Aorta (tissue), 5 donors: Measurements from ENCODE around the gene ZFAND2A. TPM values are rescaled to one million over a fixed set of nuclear protein-coding genes. Genes with fewer than 3 reads are reported as not detected.
"Not testable (repeated sequence)": the region's sequence is repeated elsewhere in the genome, so short reads cannot be mapped to it uniquely, and the experiment has no call there.

ENCODE experiments used
- ATAC-seq: fragments of 200-7000 bp; cut with Tn5 transposase; one replicate; pipeline ENCODE4 v1.9.1; 2022; ENCODE audit warnings: moderate library complexity; ENCODE audit not compliant: low FRiP score
- DNase-seq, 2 donors: peaks; one replicate each; pipeline ENCODE4 v3.0.0-alpha.2; 2020
- H3K27ac ChIP-seq, 2 donors: one replicate each; pipeline ENCODE4 v1.5.1; 2013; ENCODE audit warnings: low read length in 2 of 2, mild to moderate bottlenecking in 2 of 2, moderate library complexity in 2 of 2, control low read depth in 1 of 2, inconsistent platforms in 1 of 2, low read depth in 1 of 2
- H3K27me3 ChIP-seq, 2 donors: one replicate each; pipeline ENCODE4 v1.6.1; 2013; ENCODE audit warnings: control low read depth in 1 of 2, low read length in 1 of 2, mild to moderate bottlenecking in 1 of 2, moderate library complexity in 1 of 2; ENCODE audit not compliant: insufficient read depth in 2 of 2, control insufficient read depth in 1 of 2
- H3K36me3 ChIP-seq, 2 donors: one replicate each; pipeline ENCODE4 v1.6.1; 2013; ENCODE audit warnings: control low read depth in 1 of 2, low read length in 1 of 2, mild to moderate bottlenecking in 1 of 2; ENCODE audit not compliant: insufficient read depth in 2 of 2, control insufficient read depth in 1 of 2
- H3K4me1 ChIP-seq, 2 donors: one replicate each; pipeline ENCODE4 v1.6.1; 2013; ENCODE audit warnings: low read length in 2 of 2, control low read depth in 1 of 2, mild to moderate bottlenecking in 1 of 2, moderate library complexity in 1 of 2; ENCODE audit not compliant: insufficient read depth in 2 of 2, control insufficient read depth in 1 of 2
- H3K4me3 ChIP-seq, 2 donors: one replicate each; pipeline ENCODE4 v1.5.1; 2013; ENCODE audit warnings: low read length in 2 of 2, control low read depth in 1 of 2, mild to moderate bottlenecking in 1 of 2
- H3K9me3 ChIP-seq: one replicate; pipeline ENCODE4 v1.6.1; 2013; ENCODE audit warnings: mild to moderate bottlenecking, low read length; ENCODE audit not compliant: control insufficient read depth
- WGBS, 2 donors: extraction: QIAGEN DNeasy Blood & Tissue Kit; methylation state at CpG; one replicate each; pipeline ENCODE4 v1.1.7; 2013; 5-methylcytosine and 5-hydroxymethylcytosine counted together
- intact Hi-C, 2 donors: fragments of 100-400 bp; cut with DNase I; formaldehyde crosslinking; loops; one replicate each; pipeline versions ENCODE4 v1.14.2 to v1.15.0; 2022
- polyA plus RNA-seq, 2 donors: library from polyadenylated mRNA; stranded (reverse); fragments of 200-250 nt; gene quantifications; one replicate each; pipeline ENCODE4 v1.2.3, GENCODE V29; 2013
- total RNA-seq, 2 donors: library from RNA; stranded (reverse); fragmentation: NEBNext Ultra II Directional; extraction: Animal tissue kit (Norgen Biotek cat#: 25700); gene quantifications; one replicate each; pipeline ENCODE4 v1.2.1, GENCODE V29; 2021
- donor health status: healthy with polysubstance abuse.
- donor health status: Bipolar disorder and iron deficiency.
- donor health status: DM: no; HTN: no; CAD: no.
- donor health status: DM: no; HTN: no; CAD: no.
- donor health status: DM: yes; HTN: yes; CAD: no.

The ZFAND2A gene
- total and polyA plus RNA-seq, 4 donors, result 18.8 to 64.6 (median 39.7) TPM

DNA sequence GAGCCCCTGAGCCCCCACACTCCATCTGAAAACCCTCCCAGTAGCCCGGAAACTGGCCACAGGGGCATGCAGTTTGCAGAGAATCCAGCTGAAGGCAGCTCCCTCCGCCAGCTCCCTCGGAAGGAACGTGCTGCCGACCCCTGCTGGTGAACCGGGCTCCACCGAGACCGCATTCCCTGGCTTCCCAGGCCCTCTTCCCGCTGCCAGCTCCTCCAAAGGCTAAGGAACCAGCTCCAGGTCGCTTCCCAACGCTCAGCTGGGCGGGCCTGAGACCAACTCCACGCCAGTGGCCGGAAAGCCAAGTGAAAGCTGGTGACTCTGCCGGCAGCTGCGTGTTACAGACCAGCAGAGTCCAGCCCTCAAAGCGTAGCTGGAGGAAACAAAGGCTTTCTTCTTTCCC, 36.3 kb downstream of the ZFAND2A start:
- H3K4me3 ChIP-seq, result no peak overlapping the region
- peak overlapping the region; percentile 31 to 91 for H3K27ac ChIP-seq
- DNase-seq (peak; percentile 94 to 97), ATAC-seq (peak; percentile 94)
- H3K27me3 ChIP-seq, result no peaks in the 10 kb centered on the region
- whole genome bisulfite sequencing, 2 donors, result 4 to 6% methylated on average over 17 of the region's 17 CpGs
- intact Hi-C loops, result loop anchor here (2.0 kb wide), 2 partner anchors 35 to 37 kb away; partner anchors contain the start of gene GPER1 (in 1 of the 2)
- H3K4me1 ChIP-seq, result no peaks in the 10 kb centered on the region
- H3K36me3 ChIP-seq, result no peaks in the 10 kb centered on the region
- H3K9me3 ChIP-seq, result no peaks in the 10 kb centered on the region

DNA sequence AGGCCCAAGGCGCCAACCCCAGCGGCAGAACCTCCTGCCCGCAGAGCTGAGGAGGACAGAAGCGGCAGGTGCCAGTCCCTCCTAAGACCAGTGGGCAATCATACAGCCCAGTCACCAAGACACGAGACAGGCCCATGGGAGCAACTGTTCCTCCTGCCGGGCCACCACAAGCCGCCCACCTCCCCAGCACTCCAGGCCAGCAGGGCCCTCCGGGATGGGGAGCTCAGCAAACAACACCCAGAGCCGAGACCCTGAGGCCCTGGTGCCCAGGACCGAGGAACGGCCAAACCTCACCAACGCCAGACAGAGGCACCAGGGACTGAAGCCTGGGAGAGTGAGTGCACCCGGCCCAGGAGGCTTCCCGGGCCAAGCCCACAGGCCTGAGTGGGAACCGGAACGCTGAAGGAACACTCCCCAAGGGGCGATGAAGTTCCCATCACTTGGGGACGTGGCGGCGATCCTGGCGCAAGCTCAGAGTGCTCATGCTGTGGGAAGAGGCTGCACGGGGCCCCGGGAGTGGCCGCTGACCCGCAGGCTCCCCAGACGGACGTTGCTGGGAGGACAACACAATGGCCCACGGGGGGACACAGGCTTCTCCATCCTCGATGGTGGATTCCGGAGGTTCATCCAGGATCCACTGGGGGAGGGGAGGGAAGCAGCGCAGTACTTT, 37.0 kb downstream of the ZFAND2A start:
- ATAC-seq (peak; percentile 27), DNase-seq (peak; percentile 45 to 73)
- WGBS, 2 donors, result 75 to 79% methylated on average over 31 of the region's 31 CpGs

DNA sequence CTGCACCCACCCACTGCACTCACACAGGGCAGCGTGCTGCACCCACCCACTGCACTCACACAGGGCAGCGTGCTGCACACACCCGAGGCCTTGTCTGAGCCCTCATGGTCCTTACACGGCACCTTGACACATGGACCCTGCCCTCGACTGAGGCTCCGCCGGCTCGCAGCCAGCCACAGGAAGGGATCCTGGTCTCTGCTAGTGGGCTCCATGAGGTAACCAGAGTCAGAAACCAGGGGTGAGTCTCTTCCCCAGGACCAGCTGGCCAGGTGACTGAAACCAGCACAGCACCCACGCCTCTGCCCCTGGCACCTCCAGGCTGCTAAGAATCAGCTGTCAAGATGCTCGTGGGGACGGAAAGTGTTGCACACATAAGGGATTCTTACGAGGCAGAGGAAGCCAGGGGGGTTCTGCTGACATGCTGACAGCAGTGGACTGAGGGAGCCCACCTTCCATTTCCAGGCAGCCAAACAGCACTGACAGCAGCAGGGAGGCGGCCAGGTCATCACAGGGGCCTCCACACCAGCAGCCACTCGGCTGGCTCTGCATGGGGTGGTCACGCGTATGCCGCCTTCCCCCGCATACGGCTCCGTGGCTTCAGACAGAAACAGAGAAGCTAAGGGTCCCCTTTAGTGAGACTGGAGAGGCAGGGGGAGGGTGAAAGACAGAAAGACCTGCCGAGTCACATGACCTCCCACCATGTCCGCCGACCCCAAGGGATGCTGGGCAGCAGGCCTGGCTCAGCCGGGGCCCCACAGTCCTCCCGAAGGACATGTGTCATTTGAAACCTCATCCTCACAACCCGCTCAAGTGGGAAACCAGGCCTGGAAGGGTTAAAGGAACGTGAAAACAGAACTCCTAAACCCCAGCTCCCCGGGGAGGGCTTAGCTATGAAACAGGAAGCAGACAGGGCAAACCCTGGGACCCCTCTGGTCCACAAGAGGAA, 37.8 kb downstream of the ZFAND2A start:
- no peak for ATAC-seq
- peak in 1 of 2 donors; percentile 65 for DNase-seq
- no peak overlapping the region for H3K27ac ChIP-seq
- no peaks in the 10 kb centered on the region for H3K4me1 ChIP-seq
- intact Hi-C loops, result loop anchor here (2.0 kb wide), 2 partner anchors 33 to 35 kb away; partner anchors contain the start of gene GPER1 (in 1 of the 2)
- no peak overlapping the region for H3K4me3 ChIP-seq
- H3K27me3 ChIP-seq, result no peaks in the 10 kb centered on the region
- no peaks in the 10 kb centered on the region for H3K9me3 ChIP-seq
- H3K36me3 ChIP-seq, result no peaks in the 10 kb centered on the region
- WGBS, 2 donors, result 87 to 88% methylated on average over 28 of the region's 28 CpGs

More for the DNA sequence above, 37.0 kb downstream of the ZFAND2A start:
- Histone ChIP-seq H3K4me3 (no peak overlapping the region), H3K9me3 (no peaks in the 10 kb centered on the region), H3K27me3 (no peaks in the 10 kb centered on the region), H3K27ac (no peak overlapping the region), H3K4me1 (no peaks in the 10 kb centered on the region), H3K36me3 (no peaks in the 10 kb centered on the region)
- intact Hi-C loops, result loop anchor here (2.0 kb wide), 2 partner anchors 34 to 36 kb away; partner anchors contain the start of gene GPER1 (in 1 of the 2)

DNA sequence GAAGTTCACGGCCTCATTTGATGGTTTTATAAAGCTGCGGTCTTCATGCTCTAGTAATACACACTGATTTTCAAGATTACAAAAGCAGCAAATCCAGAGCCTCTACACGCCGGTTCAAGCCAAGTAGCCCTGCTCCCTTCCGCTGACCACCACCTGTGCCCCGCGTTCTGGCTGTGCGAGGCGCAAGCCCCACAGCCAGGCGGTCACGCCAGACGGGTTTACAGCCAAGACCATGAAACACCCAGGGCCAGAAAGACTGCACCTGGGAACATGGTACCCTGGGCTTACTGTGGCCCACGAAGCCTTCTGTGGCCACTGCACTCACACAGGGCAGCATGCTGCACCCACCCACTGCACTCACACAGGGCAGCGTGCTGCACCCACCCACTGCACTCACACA, 38.5 kb downstream of the ZFAND2A start:
- Histone ChIP-seq H3K36me3 (no peaks in the 10 kb centered on the region), H3K27me3 (no peaks in the 10 kb centered on the region), H3K27ac (no peak overlapping the region), H3K4me1 (no peaks in the 10 kb centered on the region), H3K4me3 (no peak overlapping the region), H3K9me3 (no peaks in the 10 kb centered on the region)
- intact Hi-C loops, result no loop called here
- ATAC-seq, result no peak
- peak in 1 of 2 donors; percentile 36 for DNase-seq
- WGBS, 2 donors, result 95 to 97% methylated on average over 14 of the region's 14 CpGs

DNA sequence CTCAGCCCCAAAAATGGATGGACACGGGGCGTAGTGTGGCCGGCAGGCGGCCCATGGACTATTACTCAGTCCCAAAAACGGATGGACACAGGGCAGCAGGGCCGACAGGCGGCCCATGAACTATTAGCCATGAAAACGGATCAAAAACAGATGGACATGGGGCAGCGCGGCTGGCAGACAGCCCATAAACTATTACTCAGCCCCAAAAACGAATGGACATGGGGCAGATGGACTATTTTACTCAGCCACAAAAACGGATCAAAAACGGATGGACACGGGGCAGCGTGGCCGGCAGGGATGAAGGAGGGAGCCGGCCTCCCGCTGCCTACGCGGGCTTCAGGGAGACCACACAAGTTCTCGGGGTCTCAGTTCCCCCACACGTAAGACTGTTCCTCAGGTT, 39.2 kb downstream of the ZFAND2A start:
- peak in 1 of 2 donors; percentile 53 for DNase-seq
- WGBS, 2 donors, result 92 to 93% methylated on average over 22 of the region's 22 CpGs

DNA sequence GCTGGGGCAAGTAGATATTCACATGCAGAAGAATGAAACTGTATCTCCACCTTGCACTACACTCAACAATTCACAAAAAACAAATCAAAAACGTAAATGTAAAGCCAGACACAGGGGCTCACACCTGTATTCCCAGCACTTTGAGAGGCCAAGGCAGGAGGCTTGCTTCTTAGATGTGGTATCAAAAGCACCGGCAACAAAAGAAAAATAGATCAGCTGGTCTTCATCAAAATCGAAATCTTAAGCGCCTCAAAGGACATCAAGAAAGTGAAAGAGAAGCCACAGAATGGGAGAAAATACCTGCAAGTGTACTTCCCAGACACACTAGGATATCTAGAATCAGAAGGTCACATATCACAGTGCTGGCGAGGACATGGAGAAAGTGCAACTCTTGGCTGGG, 40.8 kb downstream of the ZFAND2A start:
- intact Hi-C loops, result no loop called here
- Histone ChIP-seq H3K27ac (no peak overlapping the region), H3K27me3 (no peaks in the 10 kb centered on the region), H3K9me3 (no peaks in the 10 kb centered on the region), H3K4me3 (no peak overlapping the region), H3K36me3 (no peaks in the 10 kb centered on the region), H3K4me1 (no peaks in the 10 kb centered on the region)
- no peak for ATAC-seq
- no peak for DNase-seq
- WGBS, 2 donors, result 93 to 98% methylated on average over 5 of the region's 5 CpGs

More for the DNA sequence above, 39.2 kb downstream of the ZFAND2A start:
- no peak overlapping the region for H3K4me3 ChIP-seq
- H3K4me1 ChIP-seq, result no peaks in the 10 kb centered on the region
- intact Hi-C loops, result no loop called here
- H3K27me3 ChIP-seq, result no peaks in the 10 kb centered on the region
- ATAC-seq, result no peak
- H3K27ac ChIP-seq, result no peak overlapping the region
- H3K9me3 ChIP-seq, result no peaks in the 10 kb centered on the region
- H3K36me3 ChIP-seq, result no peaks in the 10 kb centered on the region

DNA sequence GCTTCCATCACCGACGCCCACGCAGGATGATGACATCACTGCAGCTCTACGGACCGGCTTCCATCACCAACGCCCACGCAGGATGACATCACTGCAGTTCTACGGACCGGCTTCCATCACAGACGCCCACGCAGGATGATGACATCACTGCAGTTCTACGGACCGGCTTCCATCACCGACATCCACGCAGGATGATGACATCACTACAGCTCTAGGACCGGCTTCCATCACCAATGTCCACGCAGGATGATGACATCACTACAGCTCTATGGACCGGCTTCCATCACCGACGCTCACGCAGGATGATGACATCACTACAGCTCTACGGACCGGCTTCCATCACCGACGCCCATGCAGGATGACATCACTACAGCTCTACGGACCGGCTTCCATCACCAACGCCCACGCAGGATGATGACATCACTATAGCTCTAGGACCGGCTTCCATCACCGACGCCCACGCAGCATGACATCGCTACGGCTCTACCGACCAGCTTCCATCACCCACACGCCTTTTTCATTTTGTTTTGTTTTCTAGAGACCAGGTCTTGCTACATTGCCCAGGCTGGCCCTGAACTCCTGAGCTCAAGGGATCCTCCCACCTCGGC, 42.6 kb downstream of the ZFAND2A start:
- Histone ChIP-seq H3K27me3 (no peaks in the 10 kb centered on the region), H3K4me3 (no peak overlapping the region), H3K36me3 (no peaks in the 10 kb centered on the region), H3K27ac (no peak overlapping the region), H3K4me1 (no peaks in the 10 kb centered on the region), H3K9me3 (no peaks in the 10 kb centered on the region)
- no peak for ATAC-seq
- intact Hi-C loops, result no loop called here
- WGBS, 2 donors, result 95 to 96% methylated on average over 38 of the region's 38 CpGs
- no peak for DNase-seq

DNA sequence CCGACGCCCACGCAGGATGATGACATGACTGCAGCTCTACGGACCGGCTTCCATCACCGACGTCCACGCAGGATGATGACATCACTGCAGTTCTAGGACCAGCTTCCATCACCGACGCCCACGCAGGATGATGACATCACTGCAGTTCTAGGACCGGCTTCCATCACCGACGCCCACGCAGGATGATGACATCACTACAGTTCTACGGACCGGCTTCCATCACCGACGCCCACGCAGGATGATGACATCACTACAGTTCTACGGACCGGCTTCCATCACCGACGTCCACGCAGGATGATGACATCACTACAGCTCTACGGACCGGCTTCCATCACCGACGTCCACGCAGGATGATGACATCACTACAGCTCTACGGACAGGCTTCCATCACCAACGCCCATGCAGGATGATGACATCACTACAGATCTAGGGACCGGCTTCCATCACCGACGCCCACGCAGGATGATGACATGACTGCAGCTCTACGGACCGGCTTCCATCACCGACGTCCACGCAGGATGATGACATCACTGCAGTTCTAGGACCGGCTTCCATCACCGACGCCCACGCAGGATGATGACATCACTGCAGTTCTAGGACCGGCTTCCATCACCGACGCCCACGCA, 43.5 kb downstream of the ZFAND2A start:
- H3K4me3 ChIP-seq, ATAC-seq, H3K27ac ChIP-seq, H3K9me3 ChIP-seq, H3K4me1 ChIP-seq, intact Hi-C loops, H3K27me3 ChIP-seq, H3K36me3 ChIP-seq: not testable (repeated sequence)
- WGBS, 2 donors, result 97% methylated on average over 46 to 49 of the region's 49 CpGs
- peak; percentile 15 to 34 for DNase-seq
